OCI-LY3 (cell line): Measurements from ENCODE around the gene NFE2.
"Not testable (repeated sequence)": the region's sequence is repeated elsewhere in the genome, so short reads cannot be mapped to it uniquely, and the experiment has no call there.

Experiments used
- EZH2phosphoT487 ChIP-seq: fragments of 200-600 bp; shearing (Covaris generic); IDR thresholded peaks from 2 replicates; pipeline ENCODE4 v1.6.1; 2018; ENCODE audit warnings: antibody characterized with exemption, mixed run types, low read depth
- TF ChIP-seq, protein P1 (sequence below): fragments of 200-600, 300-600 bp; sonication (generic); IDR thresholded peaks from 2 replicates; pipeline ENCODE4 v1.5.1; 2014; ENCODE audit warnings: antibody characterized with exemption, low read length, low read depth

DNA sequence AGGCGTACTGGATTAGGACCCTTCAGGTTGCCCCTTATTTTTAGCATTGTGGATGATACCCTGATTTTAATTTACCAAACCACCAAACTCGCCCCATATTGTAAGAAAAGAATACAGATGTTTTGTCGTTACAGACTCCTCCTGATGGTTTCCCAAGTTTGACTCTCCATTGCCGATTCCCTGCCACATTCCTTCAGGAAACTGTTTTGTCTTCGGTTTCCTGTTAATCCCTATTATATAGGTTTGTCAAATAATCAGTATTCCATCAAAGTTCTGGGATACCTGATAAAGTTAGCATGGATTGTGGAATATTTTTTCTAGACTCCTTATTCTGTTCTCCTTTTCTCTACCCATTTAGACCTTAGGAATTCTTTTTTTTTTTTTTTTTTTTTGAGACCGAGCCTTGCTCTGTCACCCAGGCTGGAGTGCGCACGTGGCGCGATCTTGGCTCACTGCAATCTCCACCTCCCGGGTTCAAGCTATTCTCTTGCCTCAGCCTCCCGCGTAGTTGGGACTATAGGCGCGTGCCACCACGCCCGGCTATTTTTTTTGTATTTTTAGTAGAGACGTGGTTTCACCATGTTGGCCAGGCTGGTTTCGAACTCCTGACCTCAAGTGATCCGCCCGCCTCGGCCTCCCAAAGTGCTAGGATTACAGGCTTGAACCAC lies 24.8 kb upstream of the NFE2 start:
- TF ChIP-seq, protein P1, sequence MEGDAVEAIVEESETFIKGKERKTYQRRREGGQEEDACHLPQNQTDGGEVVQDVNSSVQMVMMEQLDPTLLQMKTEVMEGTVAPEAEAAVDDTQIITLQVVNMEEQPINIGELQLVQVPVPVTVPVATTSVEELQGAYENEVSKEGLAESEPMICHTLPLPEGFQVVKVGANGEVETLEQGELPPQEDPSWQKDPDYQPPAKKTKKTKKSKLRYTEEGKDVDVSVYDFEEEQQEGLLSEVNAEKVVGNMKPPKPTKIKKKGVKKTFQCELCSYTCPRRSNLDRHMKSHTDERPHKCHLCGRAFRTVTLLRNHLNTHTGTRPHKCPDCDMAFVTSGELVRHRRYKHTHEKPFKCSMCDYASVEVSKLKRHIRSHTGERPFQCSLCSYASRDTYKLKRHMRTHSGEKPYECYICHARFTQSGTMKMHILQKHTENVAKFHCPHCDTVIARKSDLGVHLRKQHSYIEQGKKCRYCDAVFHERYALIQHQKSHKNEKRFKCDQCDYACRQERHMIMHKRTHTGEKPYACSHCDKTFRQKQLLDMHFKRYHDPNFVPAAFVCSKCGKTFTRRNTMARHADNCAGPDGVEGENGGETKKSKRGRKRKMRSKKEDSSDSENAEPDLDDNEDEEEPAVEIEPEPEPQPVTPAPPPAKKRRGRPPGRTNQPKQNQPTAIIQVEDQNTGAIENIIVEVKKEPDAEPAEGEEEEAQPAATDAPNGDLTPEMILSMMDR = not testable (repeated sequence)
- not testable (repeated sequence) for TF ChIP-seq EZH2phosphoT487
